NCI-H524 (cell line): ENCODE results near the gene BOD1L1.

Experiments used
- DNase-seq, 2 experiments: peaks; one replicate each; lab custom pipeline; 2025; lab: John Stamatoyannopoulos, UW

Gene BOD1L1

GRCh38 chr4:13525606-13526281, 101.8 kb downstream of the BOD1L1 start:
- peak in 1 of 2 experiments; percentile 7 for DNase-seq

GRCh38 chr4:13524504-13525243, 102.9 kb downstream of the BOD1L1 start:
- no peak for DNase-seq

- no peak for DNase-seq
Measured at GRCh38 chr4:13523591-13524503, 103.7 kb downstream of the BOD1L1 start.

- DNase-seq, result no peak
Measured at GRCh38 chr4:13523105-13523477, 104.4 kb downstream of the BOD1L1 start.

- no peak for DNase-seq
Measured at GRCh38 chr4:13522282-13523104, 105.0 kb downstream of the BOD1L1 start.

- DNase-seq, result no peak
Measured at GRCh38 chr4:13521047-13521446, 106.5 kb downstream of the BOD1L1 start.
